HG03159 (cell line): ENCODE results near the gene ANTKMT.

Source experiments
- ATAC-seq: cut with Tn5 transposase; IDR thresholded peaks from one replicate; pipeline ENCODE4 v1.9.1; 2021; ENCODE audit warnings: mild to moderate bottlenecking, moderate library complexity; ENCODE audit not compliant: unreplicated experiment

Gene ANTKMT

GRCh38 chr16:761625-762513 is 40.9 kb downstream of the ANTKMT start:
- no peak for ATAC-seq

DNA sequence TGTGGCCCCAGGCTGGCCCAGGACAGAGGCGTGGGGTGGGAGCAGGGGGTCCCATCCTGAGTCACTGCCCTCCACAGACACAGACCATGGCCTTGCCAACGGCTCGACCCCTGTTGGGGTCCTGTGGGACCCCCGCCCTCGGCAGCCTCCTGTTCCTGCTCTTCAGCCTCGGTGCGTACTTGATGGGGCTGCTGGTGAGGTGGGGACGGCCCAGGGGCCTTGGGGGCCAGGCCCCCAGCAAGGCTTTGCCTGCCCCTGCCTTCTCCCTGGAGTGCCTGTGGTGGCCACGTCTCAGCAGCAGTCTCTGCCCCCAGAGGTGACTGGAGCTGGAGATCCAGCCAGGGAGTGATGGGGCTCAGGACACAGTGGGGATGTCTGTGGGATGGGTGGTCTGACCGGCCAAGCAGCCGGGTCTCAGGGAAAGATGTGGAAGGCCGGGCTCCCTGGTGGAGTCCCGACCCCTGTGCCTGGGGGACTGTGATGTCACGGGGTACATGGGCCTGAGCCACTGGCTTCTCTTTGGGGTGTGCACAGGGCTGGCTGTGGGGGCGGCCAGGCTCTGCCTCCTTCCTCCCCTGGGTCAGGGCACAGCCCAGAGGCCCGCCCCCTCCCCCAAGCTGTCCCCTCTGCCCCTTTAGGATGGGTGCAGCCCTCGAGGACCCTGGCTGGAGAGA is 41.8 kb downstream of the ANTKMT start:
- no peak for ATAC-seq

DNA sequence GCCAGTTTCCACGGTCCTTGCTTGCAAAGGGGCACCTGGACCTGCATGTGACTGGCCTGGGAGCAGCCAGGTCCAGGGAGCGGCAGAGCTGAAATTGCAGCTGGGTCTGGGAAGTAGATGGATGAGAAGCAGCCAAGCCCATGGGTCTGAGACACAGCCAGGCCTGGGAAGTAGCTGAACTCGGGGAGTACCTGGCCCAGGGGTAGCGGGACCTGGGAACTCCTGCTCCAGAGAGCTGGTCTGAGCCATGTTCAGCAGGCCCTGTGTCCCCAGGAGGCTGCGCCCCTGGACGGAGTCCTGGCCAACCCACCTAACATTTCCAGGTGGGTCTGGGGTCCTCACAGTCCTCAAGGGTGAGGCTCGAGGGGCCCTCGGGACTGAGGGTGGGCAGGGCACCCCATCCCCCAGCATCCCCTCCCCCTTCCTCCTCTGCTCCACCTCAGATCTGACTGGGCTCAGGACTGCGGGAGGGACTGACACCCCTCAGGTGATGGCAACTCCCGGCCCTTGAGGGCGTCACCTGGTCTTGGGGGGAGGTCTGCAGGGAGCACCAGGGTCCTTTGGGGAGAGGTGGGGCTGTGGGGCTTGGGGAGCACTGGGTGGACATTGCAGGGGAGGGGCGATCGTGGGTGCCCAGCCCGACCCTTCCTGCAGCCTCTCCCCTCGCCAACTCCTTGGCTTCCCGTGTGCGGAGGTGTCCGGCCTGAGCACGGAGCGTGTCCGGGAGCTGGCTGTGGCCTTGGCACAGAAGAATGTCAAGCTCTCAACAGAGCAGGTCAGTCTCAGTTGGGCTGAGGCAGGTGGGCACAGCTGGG is 42.6 kb downstream of the ANTKMT start:
- no peak for ATAC-seq

GRCh38 chr16:764184-764750 is 43.3 kb downstream of the ANTKMT start:
- no peak for ATAC-seq

GRCh38 chr16:764848-765487 is 44.0 kb downstream of the ANTKMT start:
- no peak for ATAC-seq

DNA sequence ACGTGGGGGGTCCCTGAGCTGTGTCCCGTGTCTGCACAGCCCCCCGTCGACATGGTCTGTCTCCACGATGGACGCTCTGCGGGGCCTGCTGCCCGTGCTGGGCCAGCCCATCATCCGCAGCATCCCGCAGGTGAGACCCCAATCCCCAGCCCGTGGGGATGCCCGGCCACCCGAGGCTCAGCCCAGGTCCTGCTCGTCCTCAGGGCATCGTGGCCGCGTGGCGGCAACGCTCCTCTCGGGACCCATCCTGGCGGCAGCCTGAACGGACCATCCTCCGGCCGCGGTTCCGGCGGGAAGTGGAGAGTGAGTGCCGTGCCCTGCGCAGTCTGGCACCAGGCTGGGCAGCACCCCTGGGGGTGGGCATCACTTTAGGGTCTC is 44.5 kb downstream of the ANTKMT start:
- ATAC-seq = no peak

DNA sequence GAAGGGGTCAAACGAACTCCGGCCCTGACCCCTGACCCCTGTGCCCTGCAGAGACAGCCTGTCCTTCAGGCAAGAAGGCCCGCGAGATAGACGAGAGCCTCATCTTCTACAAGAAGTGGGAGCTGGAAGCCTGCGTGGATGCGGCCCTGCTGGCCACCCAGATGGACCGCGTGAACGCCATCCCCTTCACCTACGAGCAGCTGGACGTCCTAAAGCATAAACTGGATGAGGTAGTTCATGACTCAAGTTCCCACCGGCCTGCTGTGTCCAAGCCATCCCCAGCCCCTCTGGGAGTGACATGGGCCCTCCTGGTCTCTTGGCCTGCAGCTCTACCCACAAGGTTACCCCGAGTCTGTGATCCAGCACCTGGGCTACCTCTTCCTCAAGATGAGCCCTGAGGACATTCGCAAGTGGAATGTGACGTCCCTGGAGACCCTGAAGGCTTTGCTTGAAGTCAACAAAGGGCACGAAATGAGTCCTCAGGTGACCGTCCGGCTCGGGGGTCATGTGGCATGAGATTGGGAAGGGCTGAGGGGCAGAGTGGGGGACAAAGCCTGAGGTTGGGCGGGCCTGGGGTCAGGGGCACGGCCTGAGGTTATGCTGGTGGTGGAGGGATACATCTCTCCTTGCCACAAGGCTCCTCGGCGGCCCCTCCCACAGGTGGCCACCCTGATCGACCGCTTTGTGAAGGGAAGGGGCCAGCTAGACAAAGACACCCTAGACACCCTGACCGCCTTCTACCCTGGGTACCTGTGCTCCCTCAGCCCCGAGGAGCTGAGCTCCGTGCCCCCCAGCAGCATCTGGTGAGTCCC is 45.3 kb downstream of the ANTKMT start:
- ATAC-seq = no peak

- ATAC-seq = no peak
Measured at GRCh38 chr16:766820-767640, 46.1 kb downstream of the ANTKMT start.

- ATAC-seq = no peak
Measured at GRCh38 chr16:767743-768235, 46.8 kb downstream of the ANTKMT start.

GRCh38 chr16:768428-768827 is 47.5 kb downstream of the ANTKMT start:
- ATAC-seq = no peak

GRCh38 chr16:769184-769784 is 48.3 kb downstream of the ANTKMT start:
- ATAC-seq = no peak

GRCh38 chr16:769934-770333 is 49.0 kb downstream of the ANTKMT start:
- no peak for ATAC-seq

DNA sequence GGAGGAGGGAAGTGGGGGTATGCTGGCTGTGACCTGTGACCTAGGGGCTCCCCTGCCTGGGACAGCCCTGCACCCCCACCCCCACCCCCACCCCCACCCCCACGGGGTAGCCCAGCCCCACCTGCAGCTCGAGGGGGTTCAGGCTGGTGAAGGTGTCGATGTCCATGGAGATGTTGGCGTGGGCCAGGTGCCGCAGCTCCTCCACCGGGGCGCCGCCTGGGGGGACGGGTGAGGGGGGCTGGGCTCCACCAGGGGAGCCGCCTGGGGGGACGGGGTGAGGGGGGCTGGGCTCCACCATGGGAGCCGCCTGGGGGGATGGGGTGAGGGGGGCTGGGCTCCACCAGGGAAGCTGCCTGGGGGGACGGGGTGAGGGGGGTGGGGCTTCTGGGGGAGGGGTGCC is 49.5 kb downstream of the ANTKMT start:
- no peak for ATAC-seq
